HepG2 (cell line): ENCODE results near the gene PRKCZ. TPM values are rescaled to one million over a fixed set of nuclear protein-coding genes. Genes with fewer than 3 reads are reported as not detected.
A peak's percentile ranks its signal among the peaks of the same experiment; 100 is the strongest.

ENCODE experiments used
- CEBPZ ChIP-seq: IDR thresholded peaks from 2 replicates; pipeline ENCODE4 v1.6.1; 2012; ENCODE audit warnings: low read length, improper control_type of control experiment
- CHCHD3 ChIP-seq: sonication (generic); formaldehyde crosslinking; IDR thresholded peaks from 2 replicates; pipeline ENCODE4 v1.8.0; 2022; ENCODE audit warnings: mild to moderate bottlenecking, missing genetic modification reagents, moderate library complexity
- SNRNP70 ChIP-seq: fragments of 200-400 bp; formaldehyde crosslinking; IDR thresholded peaks from 2 replicates; pipeline ENCODE4 v1.6.1; 2017; ENCODE audit warnings: mild to moderate bottlenecking, low read depth, low read length, moderate library complexity
- SPEN ChIP-seq: sonication (generic); formaldehyde crosslinking; IDR thresholded peaks from 2 replicates; pipeline ENCODE4 v1.5.1; 2020; ENCODE audit warnings: low read depth, mild to moderate bottlenecking, missing genetic modification reagents
- THAP7 ChIP-seq: sonication (generic); formaldehyde crosslinking; IDR thresholded peaks from 2 replicates; pipeline ENCODE4 v1.8.1; 2023; ENCODE audit warnings: mild to moderate bottlenecking, missing genetic modification reagents
- ZNF124 ChIP-seq: sonication (generic); formaldehyde crosslinking; IDR thresholded peaks from 2 replicates; pipeline ENCODE4 v1.4.0; 2020; ENCODE audit warnings: missing genetic modification reagents
- polyA plus RNA-seq, 8 experiments: library from polyadenylated mRNA; depleted of rRNA in 3 of 8; stranded (reverse) in 7 of 8; unstranded in 1 of 8; fragments of >200 nt; fragmentation: Illumina TruSeq in 4 of 8; extraction: Trizol in 4 of 8; gene quantifications; 2 replicates each; pipeline versions ENCODE4 v1.2.1 to v1.2.3, GENCODE V29; 2011 to 2016; ENCODE audit warnings: low read depth in 4 of 8, missing spikeins in 1 of 8, mixed read lengths in 1 of 8; ENCODE audit not compliant: insufficient read depth in 1 of 8
- total RNA-seq, 5 experiments: library from RNA; depleted of rRNA; stranded (reverse); fragments of >200 nt; fragmentation: Illumina TruSeq; extraction: Trizol; gene quantifications; 2 replicates each; pipeline ENCODE4 v1.2.3, GENCODE V29; 2016; ENCODE audit warnings: low read depth in 1 of 5
- TF ChIP-seq, protein P1 (sequence below), 2 experiments: sonication (generic) in 1 of 2; formaldehyde crosslinking in 1 of 2; IDR thresholded peaks; 2 replicates each; pipeline versions ENCODE4 v1.6.1 to v1.9.0; 2014 to 2022; ENCODE audit warnings: antibody characterized with exemption in 1 of 2, borderline replicate concordance in 1 of 2, inconsistent platforms in 1 of 2, low read depth in 1 of 2, missing genetic modification reagents in 1 of 2
- TF ChIP-seq, protein P2 (sequence below): sonication (generic); formaldehyde crosslinking; IDR thresholded peaks from 2 replicates; pipeline ENCODE4 v1.4.0; 2020; ENCODE audit warnings: missing genetic modification reagents

Gene PRKCZ
- total and polyA plus RNA-seq, 2 of the 13 experiments (the other 11 are each of a cell fraction or from before 2014, with no cell fraction given) = 34.7 to 85.2 TPM

DNA sequence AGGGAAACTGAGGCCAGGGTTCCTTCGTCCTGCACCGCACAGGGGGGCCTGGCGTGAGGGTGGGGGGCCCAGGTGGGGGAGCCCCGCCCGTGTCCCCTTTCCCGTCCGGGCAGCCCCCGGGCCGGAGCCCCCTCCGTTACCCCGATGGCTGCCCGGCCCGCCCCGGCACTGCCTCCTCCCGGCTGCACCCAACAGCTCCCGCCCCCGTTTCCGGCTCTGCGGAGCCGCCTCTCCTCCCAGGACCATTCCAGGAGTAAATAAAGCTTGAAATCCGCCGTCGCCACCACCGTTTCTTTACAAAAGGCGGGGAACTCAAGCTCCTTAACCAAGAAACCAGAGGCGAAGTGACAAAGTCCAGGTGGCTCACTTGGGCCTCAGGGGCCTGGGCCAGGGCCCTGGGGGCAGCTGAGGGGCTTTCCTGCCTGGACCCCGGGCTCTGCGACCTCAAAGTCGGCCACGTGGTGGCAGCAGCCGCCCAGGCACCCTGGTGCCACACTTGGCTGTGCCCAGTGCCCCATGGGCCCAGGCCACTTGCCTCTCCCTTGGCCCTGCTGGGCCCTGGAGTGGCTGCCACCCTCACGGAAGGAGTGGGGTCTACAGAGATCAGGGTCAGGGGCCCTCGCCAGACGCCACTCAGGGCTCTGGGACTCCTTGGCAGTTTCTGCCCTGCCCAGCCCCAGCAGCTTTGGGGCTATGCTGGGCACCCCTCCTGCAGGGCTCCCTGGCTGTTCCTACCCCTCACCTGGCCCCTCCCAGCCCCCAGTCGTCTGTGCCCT lies 144.9 kb downstream of the PRKCZ start (continued):
- TF ChIP-seq, protein P1, sequence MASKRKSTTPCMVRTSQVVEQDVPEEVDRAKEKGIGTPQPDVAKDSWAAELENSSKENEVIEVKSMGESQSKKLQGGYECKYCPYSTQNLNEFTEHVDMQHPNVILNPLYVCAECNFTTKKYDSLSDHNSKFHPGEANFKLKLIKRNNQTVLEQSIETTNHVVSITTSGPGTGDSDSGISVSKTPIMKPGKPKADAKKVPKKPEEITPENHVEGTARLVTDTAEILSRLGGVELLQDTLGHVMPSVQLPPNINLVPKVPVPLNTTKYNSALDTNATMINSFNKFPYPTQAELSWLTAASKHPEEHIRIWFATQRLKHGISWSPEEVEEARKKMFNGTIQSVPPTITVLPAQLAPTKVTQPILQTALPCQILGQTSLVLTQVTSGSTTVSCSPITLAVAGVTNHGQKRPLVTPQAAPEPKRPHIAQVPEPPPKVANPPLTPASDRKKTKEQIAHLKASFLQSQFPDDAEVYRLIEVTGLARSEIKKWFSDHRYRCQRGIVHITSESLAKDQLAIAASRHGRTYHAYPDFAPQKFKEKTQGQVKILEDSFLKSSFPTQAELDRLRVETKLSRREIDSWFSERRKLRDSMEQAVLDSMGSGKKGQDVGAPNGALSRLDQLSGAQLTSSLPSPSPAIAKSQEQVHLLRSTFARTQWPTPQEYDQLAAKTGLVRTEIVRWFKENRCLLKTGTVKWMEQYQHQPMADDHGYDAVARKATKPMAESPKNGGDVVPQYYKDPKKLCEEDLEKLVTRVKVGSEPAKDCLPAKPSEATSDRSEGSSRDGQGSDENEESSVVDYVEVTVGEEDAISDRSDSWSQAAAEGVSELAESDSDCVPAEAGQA (IDR thresholded peaks at IDR 0.05; ENCODE audit: low read depth) = 0 out of 2 replicates have a peak, but pooled peaks have one; percentile 31
- TF ChIP-seq, protein P1 (CRISPR knock-in tag; IDR thresholded peaks at IDR 0.05; ENCODE audit: borderline replicate concordance) = no peak
- TF ChIP-seq CEBPZ = no peak
- no peak for TF ChIP-seq SNRNP70
- TF ChIP-seq THAP7 (CRISPR knock-in tag) = no peak; the same call in 1 of the 2 replicates
- 0 out of 2 replicates have a peak, but pooled peaks have one; percentile 48 for TF ChIP-seq CHCHD3 (CRISPR knock-in tag)
- peak; percentile 57 for TF ChIP-seq SPEN (CRISPR knock-in tag)
- TF ChIP-seq ZNF124 (CRISPR knock-in tag) = 0 out of 2 replicates have a peak, but pooled peaks have one; percentile 42
- TF ChIP-seq, protein P2, sequence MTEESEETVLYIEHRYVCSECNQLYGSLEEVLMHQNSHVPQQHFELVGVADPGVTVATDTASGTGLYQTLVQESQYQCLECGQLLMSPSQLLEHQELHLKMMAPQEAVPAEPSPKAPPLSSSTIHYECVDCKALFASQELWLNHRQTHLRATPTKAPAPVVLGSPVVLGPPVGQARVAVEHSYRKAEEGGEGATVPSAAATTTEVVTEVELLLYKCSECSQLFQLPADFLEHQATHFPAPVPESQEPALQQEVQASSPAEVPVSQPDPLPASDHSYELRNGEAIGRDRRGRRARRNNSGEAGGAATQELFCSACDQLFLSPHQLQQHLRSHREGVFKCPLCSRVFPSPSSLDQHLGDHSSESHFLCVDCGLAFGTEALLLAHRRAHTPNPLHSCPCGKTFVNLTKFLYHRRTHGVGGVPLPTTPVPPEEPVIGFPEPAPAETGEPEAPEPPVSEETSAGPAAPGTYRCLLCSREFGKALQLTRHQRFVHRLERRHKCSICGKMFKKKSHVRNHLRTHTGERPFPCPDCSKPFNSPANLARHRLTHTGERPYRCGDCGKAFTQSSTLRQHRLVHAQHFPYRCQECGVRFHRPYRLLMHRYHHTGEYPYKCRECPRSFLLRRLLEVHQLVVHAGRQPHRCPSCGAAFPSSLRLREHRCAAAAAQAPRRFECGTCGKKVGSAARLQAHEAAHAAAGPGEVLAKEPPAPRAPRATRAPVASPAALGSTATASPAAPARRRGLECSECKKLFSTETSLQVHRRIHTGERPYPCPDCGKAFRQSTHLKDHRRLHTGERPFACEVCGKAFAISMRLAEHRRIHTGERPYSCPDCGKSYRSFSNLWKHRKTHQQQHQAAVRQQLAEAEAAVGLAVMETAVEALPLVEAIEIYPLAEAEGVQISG = peak; percentile 70
